Peyer's patch (tissue), 4 donors: Measurements from ENCODE around the gene DBT. TPM values are rescaled to one million over a fixed set of nuclear protein-coding genes. Genes with fewer than 3 reads are reported as not detected.
"Not testable (repeated sequence)": the region's sequence is repeated elsewhere in the genome, so short reads cannot be mapped to it uniquely, and the experiment has no call there.

ENCODE experiments used
- DNase-seq, 3 donors: peaks; one replicate each; pipeline ENCODE4 v3.0.0-alpha.2; 2017 to 2019
- H3K27ac ChIP-seq, 4 donors: fragments of 200-600 bp; sonication (generic); one replicate each; pipeline ENCODE4 v1.5.1; 2016 to 2019
- H3K27me3 ChIP-seq, 2 donors: fragments of 200-600 bp; sonication (generic); one replicate each; pipeline ENCODE4 v1.5.1; 2019
- H3K36me3 ChIP-seq, 3 donors: fragments of 200-600 bp; sonication (generic); one replicate each; pipeline ENCODE4 v1.5.1; 2016 to 2019
- H3K4me1 ChIP-seq, 4 donors: fragments of 200-600 bp; sonication (generic); one replicate each; pipeline ENCODE4 v1.5.1; 2016 to 2019
- H3K4me3 ChIP-seq, 4 donors: fragments of 200-600 bp; sonication (generic); 1 replicate in 3 of 4; 2 replicates in 1 of 4; pipeline ENCODE4 v1.5.1; 2016 to 2019; ENCODE audit warnings: mild to moderate bottlenecking in 1 of 4
- H3K9me3 ChIP-seq, 4 donors: fragments of 200-600 bp; sonication (generic); one replicate each; pipeline ENCODE4 v1.5.1; 2016 to 2019; ENCODE audit warnings: mild to moderate bottlenecking in 1 of 4
- POLR2A ChIP-seq, 2 donors: fragments of 450-650 bp; IDR thresholded peaks; one replicate each; pipeline ENCODE4 v1.5.1; 2017; ENCODE audit warnings: antibody characterized with exemption in 2 of 2, mild to moderate bottlenecking in 2 of 2, moderate library complexity in 2 of 2
- total RNA-seq, 4 donors: library from RNA; depleted of rRNA; stranded (reverse); fragments of >200 nt; gene quantifications; one replicate each; pipeline ENCODE4 v1.1.0, GENCODE V29; 2016
- TF ChIP-seq, protein P1 (sequence below), 6 experiments: fragments of 450-650 bp in 4 of 6; fragments of 200-600 bp in 2 of 6; sonication (generic) in 1 of 6; IDR thresholded peaks; one replicate each; pipeline ENCODE4 v1.5.1; 2017 to 2019; ENCODE audit warnings: antibody characterized with exemption in 6 of 6, mild to moderate bottlenecking in 3 of 6, moderate library complexity in 1 of 6

The DBT gene
- total RNA-seq, 4 donors from 2014 or later: 4.0 to 6.0 (median 5.0) TPM

DNA sequence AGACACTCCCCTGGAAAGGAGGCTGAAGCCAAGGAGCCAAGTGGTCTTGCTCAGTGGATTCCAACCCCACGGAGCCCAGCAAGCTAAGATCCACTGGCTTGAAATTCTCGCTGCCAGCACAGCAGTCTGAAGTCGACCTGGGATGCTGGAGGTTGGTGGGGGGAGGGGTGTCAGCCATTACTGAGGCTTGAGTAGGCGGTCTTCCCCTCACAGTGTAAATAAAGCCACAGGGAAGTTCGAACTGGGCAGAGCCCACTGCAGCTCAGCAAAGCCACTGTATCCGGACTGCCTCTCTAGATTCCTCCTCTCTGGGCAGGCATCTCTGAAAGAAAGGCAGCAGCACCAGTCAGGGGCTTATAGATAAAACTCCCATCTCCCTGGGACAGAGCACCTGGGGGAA lies 49.6 kb downstream of the DBT start:
- not testable (repeated sequence) for H3K27me3 ChIP-seq, H3K4me1 ChIP-seq, H3K27ac ChIP-seq, H3K4me3 ChIP-seq, H3K9me3 ChIP-seq, DNase-seq
- peaks cover 0 to 46% (median 4%) of the 10 kb centered on the region in 3 donors for H3K36me3 ChIP-seq

DNA sequence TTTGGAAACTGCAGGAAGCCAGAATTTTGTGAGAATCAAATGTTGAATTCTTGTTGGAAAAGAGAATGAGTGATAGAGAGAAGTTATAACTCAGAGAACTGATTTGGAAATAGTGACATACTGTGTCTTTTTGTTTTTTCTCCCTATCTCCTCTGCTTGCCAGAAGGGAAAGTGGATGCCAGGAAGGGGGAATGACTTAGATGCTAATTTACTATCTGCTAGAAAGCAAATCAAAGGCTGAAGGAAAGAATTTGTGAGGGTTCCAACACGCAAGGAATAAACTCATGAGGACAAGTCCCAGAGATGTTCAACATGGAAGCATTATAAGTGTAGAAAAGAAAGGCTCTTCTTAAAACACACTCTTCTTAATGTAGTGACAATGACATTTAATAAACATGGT lies 51.0 kb downstream of the DBT start:
- Histone ChIP-seq H3K36me3 (peaks cover 0 to 39% (median 4%) of the 10 kb centered on the region in 3 donors), H3K4me3 (no peak overlapping the region), H3K27me3 (no peaks in the 10 kb centered on the region), H3K9me3 (no peaks in the 10 kb centered on the region), H3K27ac (no peak overlapping the region), H3K4me1 (no peaks in the 10 kb centered on the region)
- no peak for TF ChIP-seq POLR2A (IDR thresholded peaks at IDR 0.05)
- TF ChIP-seq, protein P1, sequence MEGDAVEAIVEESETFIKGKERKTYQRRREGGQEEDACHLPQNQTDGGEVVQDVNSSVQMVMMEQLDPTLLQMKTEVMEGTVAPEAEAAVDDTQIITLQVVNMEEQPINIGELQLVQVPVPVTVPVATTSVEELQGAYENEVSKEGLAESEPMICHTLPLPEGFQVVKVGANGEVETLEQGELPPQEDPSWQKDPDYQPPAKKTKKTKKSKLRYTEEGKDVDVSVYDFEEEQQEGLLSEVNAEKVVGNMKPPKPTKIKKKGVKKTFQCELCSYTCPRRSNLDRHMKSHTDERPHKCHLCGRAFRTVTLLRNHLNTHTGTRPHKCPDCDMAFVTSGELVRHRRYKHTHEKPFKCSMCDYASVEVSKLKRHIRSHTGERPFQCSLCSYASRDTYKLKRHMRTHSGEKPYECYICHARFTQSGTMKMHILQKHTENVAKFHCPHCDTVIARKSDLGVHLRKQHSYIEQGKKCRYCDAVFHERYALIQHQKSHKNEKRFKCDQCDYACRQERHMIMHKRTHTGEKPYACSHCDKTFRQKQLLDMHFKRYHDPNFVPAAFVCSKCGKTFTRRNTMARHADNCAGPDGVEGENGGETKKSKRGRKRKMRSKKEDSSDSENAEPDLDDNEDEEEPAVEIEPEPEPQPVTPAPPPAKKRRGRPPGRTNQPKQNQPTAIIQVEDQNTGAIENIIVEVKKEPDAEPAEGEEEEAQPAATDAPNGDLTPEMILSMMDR (IDR thresholded peaks at IDR 0.05): no peak
- no peak for DNase-seq

DNA sequence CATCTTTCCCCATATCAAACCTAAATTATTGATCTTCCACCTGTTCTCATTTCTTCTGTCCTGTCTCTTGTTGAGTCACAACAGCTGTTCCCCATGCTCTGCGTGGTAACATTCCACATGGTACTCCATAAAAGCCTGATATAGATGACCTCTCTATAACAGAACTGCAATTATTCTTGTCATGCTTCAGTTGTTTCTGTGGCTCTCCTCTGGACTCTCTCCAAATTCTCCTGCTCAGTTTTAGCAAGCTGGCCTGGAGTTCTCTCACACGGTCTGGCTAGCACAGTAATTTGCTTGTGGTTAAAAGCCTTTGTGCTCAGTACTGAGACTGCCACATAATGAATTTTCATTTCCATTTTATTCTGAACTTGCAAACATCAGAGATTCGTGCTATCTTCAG lies 61.0 kb downstream of the DBT start:
- H3K4me3 ChIP-seq: no peak overlapping the region
- no peaks in the 10 kb centered on the region for H3K4me1 ChIP-seq
- no peaks in the 10 kb centered on the region for H3K9me3 ChIP-seq
- no peaks in the 10 kb centered on the region for H3K36me3 ChIP-seq
- H3K27me3 ChIP-seq: no peaks in the 10 kb centered on the region
- TF ChIP-seq, protein P1 (IDR thresholded peaks at IDR 0.05): no peak
- no peak for TF ChIP-seq POLR2A (IDR thresholded peaks at IDR 0.05)
- no peak overlapping the region for H3K27ac ChIP-seq
- DNase-seq: no peak

DNA sequence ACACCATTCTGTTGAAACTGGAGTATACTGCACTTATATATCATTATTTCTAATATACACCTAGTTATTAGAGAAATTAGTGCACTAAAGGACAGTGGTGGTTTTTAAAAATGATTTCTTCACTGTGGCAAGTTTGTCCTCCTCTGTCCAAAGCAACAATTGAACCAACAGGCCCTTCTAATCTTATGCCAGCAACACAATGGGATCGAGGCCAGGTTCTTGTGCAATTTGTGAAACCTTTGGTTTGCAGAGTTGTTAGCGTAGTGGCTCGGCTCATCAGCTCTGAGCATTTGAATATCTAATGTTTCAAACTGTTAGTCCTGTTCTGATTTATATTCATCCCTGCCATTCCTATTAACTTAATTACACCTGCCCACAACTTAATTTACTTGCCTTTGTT lies 61.7 kb downstream of the DBT start:
- no peak overlapping the region for H3K27ac ChIP-seq
- H3K4me1 ChIP-seq: no peaks in the 10 kb centered on the region
- H3K9me3 ChIP-seq: no peaks in the 10 kb centered on the region
- no peak overlapping the region for H3K4me3 ChIP-seq
- TF ChIP-seq POLR2A (IDR thresholded peaks at IDR 0.05): no peak
- TF ChIP-seq, protein P1 (IDR thresholded peaks at IDR 0.05): no peak
- H3K27me3 ChIP-seq: no peaks in the 10 kb centered on the region
- H3K36me3 ChIP-seq: no peaks in the 10 kb centered on the region
- DNase-seq: no peak

DNA sequence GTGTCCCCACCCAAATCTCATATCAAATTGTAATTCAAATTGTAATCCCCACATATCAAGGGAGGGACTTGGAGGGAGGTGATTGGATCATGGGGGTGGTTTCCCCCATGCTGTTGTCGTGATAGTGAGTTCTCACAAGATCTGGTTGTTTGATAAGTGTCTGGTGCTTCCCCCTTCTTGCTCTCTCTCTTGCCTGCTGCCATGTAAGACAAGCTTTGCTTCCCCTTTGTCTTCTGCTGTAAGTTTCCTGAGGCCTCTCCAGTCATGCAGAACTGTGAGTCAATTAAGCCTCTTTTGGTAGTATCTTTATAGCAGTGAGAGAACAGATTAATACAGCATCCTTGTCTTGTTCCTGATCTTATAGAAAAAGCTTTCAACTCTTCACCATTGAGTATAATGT lies 65.1 kb downstream of the DBT start:
- Histone ChIP-seq H3K4me1 (no peaks in the 10 kb centered on the region), H3K36me3 (no peaks in the 10 kb centered on the region), H3K4me3 (no peak overlapping the region), H3K27me3 (no peaks in the 10 kb centered on the region), H3K27ac (no peak overlapping the region), H3K9me3 (no peaks in the 10 kb centered on the region)
- TF ChIP-seq POLR2A (IDR thresholded peaks at IDR 0.05): no peak
- TF ChIP-seq, protein P1 (IDR thresholded peaks at IDR 0.05): no peak
- no peak for DNase-seq

DNA sequence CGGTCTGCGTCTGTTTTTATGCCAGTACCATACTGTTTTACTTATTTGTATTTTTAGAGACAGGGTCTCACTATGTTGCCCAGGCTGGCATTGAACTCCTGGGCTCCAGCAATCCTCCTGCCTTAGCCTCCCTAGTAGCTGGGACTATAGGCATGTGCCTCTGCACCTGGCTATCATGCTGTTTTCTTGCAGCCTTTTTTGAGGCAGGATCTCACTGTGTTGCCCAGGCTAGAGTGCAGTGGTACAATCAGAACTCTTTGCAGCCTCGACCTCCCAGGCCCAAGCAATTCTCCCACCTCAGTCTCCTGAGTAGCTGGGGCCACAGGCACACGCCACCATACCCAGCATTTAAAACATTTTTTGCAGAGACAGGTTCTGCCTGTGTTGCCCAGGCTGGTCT lies 66.3 kb downstream of the DBT start:
- no peak for DNase-seq
- Histone ChIP-seq H3K4me1 (no peaks in the 10 kb centered on the region), H3K27me3 (no peaks in the 10 kb centered on the region), H3K27ac (no peak overlapping the region), H3K36me3 (no peaks in the 10 kb centered on the region), H3K4me3 (no peak overlapping the region), H3K9me3 (no peaks in the 10 kb centered on the region)
- TF ChIP-seq POLR2A (IDR thresholded peaks at IDR 0.05): no peak
- TF ChIP-seq, protein P1 (IDR thresholded peaks at IDR 0.05): no peak
